Measurements from ENCODE around the gene TBC1D8.

DNA sequence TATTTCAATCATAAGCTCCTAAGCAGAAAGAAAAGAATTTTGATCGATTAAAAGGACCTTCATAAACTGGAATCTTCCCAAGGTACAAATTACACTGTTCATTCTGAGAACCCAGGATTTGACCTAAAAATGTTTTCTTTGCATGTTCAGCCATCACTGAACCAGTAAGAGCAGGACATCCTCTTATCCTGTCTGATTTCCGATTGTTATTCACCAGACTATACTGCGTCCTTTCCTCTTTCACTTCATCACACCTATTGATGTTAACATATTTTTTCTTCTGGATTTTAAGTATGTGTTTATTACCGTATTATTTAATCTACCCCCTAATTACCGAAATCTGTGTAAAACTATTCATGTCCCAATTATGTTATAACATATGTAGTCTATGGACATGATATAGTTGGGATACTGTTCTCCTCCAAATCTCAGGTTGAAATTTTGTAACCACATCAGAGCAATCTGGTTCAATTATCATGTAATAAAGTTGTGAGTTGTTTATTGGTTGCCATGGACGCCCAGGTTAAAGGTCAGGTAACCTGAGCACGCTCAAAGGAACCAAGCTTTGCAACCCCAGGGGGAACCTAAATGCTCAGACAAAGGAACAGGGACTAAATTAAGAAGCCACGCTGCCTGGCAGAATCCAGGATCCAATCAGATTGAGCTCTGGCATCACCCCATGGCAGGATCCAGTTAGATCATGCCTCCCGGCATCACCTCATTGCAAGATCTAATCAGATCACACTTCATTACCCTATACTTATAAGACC lies 11.6 kb upstream of the TBC1D8 start:
- TF ChIP-seq, protein P1, sequence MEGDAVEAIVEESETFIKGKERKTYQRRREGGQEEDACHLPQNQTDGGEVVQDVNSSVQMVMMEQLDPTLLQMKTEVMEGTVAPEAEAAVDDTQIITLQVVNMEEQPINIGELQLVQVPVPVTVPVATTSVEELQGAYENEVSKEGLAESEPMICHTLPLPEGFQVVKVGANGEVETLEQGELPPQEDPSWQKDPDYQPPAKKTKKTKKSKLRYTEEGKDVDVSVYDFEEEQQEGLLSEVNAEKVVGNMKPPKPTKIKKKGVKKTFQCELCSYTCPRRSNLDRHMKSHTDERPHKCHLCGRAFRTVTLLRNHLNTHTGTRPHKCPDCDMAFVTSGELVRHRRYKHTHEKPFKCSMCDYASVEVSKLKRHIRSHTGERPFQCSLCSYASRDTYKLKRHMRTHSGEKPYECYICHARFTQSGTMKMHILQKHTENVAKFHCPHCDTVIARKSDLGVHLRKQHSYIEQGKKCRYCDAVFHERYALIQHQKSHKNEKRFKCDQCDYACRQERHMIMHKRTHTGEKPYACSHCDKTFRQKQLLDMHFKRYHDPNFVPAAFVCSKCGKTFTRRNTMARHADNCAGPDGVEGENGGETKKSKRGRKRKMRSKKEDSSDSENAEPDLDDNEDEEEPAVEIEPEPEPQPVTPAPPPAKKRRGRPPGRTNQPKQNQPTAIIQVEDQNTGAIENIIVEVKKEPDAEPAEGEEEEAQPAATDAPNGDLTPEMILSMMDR (IDR thresholded peaks at IDR 0.05): no peak
- TF ChIP-seq POLR2A (IDR thresholded peaks at IDR 0.05) (no peak), POLR2AphosphoS5 (IDR thresholded peaks at IDR 0.05) (no peak)

Data from prostate gland (tissue), 2 donors.